Gastrocnemius medialis (tissue), 4 donors: ENCODE measurements around the gene CACUL1. TPM values are rescaled to one million over a fixed set of nuclear protein-coding genes. Genes with fewer than 3 reads are reported as not detected.

Experiments used
- ATAC-seq, 2 donors: fragments of 150-250 bp; one replicate each; pipeline ENCODE4 v1.9.1; 2016
- DNase-seq, 2 donors: peaks; one replicate each; pipeline ENCODE4 v3.0.0-alpha.2; 2019
- H3K27ac ChIP-seq, 4 donors: fragments of 200-600 bp; sonication (generic); 1 replicate in 1 of 4; 2 replicates in 3 of 4; pipeline ENCODE4 v1.5.1; 2016 to 2018; ENCODE audit warnings: mild to moderate bottlenecking in 2 of 4, moderate library complexity in 1 of 4
- H3K27me3 ChIP-seq, 3 donors: fragments of 200-600 bp; sonication (generic) in 2 of 3; 1 replicate in 1 of 3; 2 replicates in 2 of 3; pipeline versions ENCODE4 v1.5.1 to v1.6.0; 2016 to 2019; ENCODE audit warnings: mild to moderate bottlenecking in 1 of 3, moderate library complexity in 1 of 3
- H3K36me3 ChIP-seq, 2 donors: fragments of 200-600 bp; sonication (generic) in 1 of 2; one replicate each; pipeline ENCODE4 v1.5.1; 2017 to 2018
- H3K4me1 ChIP-seq, 2 donors: fragments of 200-600 bp; sonication (generic) in 1 of 2; one replicate each; pipeline ENCODE4 v1.5.1; 2016 to 2017; ENCODE audit warnings: mild to moderate bottlenecking in 2 of 2
- H3K4me3 ChIP-seq, 4 donors: fragments of 200-600 bp; sonication (generic) in 3 of 4; 1 replicate in 1 of 4; 2 replicates in 3 of 4; pipeline ENCODE4 v1.5.1; 2016 to 2019; ENCODE audit warnings: mild to moderate bottlenecking in 2 of 4
- H3K9me3 ChIP-seq, 3 donors: fragments of 200-600 bp; sonication (generic) in 2 of 3; 1 replicate in 1 of 3; 2 replicates in 2 of 3; pipeline ENCODE4 v1.5.1; 2016 to 2019
- POLR2A ChIP-seq, 2 donors: fragments of 450-650 bp; IDR thresholded peaks; one replicate each; pipeline ENCODE4 v1.6.1; 2017; ENCODE audit warnings: antibody characterized with exemption in 2 of 2, mild to moderate bottlenecking in 2 of 2, moderate library complexity in 2 of 2
- in situ Hi-C, 4 donors: fragments of 200-750 bp; cut with MboI; loops; one replicate each; pipeline versions ENCODE4 v1.15.0 to v1.8.0; 2017; ENCODE audit warnings: low sequenced_read_pairs in 4 of 4
- intact Hi-C: fragments of 100-400 bp; cut with DNase I; formaldehyde crosslinking; loops from one replicate; pipeline ENCODE4 v1.15.1; 2023; ENCODE audit warnings: low total_unique reads
- total RNA-seq, 4 donors: library from RNA; depleted of rRNA; stranded (reverse); fragments of >200 nt; gene quantifications; one replicate each; pipeline versions ENCODE4 v1.1.0 to v1.2.3, GENCODE V29; 2016
- TF ChIP-seq, protein P1 (sequence below), 5 experiments: fragments of 450-650 bp in 3 of 5; fragments of 200-600 bp in 2 of 5; sonication (generic) in 2 of 5; IDR thresholded peaks in 4 of 5; conservative IDR thresholded peaks in 1 of 5; 1 replicate in 4 of 5; 2 replicates in 1 of 5; pipeline ENCODE4 v1.5.1; 2016 to 2019; ENCODE audit warnings: antibody characterized with exemption in 5 of 5, mild to moderate bottlenecking in 3 of 5, moderate library complexity in 3 of 5

CACUL1 gene
- total RNA-seq, 4 donors from 2014 or later: 28.5 to 59.5 (median 38.2) TPM

DNA sequence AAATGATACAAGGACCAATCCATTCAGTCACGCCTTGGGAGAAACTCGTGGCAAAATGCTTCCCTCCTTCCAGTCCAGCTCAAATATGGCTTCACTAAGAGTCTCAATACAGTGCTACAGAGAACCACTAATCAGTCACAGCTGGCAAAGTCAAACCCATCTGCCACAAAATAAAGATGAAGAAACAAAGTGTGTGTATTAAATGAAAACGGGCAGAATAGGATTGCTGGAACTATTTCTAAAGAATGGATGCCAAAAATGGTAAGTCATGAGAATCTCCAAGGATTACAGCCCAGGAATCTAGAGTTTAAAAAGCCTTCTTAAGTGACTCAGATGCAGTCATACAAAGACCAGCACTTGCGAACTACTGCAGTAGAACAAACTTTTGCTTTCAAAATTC is 61.9 kb downstream of the CACUL1 start:
- intact Hi-C loops (no loop called here), in situ Hi-C loops (no loop called here)
- no peaks in the 10 kb centered on the region for H3K9me3 ChIP-seq
- H3K36me3 ChIP-seq: peaks cover 0 to 7% of the 10 kb centered on the region in 2 donors
- DNase-seq (no peak), ATAC-seq (no peak)
- H3K27me3 ChIP-seq: no peaks in the 10 kb centered on the region
- H3K27ac ChIP-seq: no peak overlapping the region
- TF ChIP-seq POLR2A (IDR thresholded peaks at IDR 0.05): no peak
- TF ChIP-seq, protein P1, sequence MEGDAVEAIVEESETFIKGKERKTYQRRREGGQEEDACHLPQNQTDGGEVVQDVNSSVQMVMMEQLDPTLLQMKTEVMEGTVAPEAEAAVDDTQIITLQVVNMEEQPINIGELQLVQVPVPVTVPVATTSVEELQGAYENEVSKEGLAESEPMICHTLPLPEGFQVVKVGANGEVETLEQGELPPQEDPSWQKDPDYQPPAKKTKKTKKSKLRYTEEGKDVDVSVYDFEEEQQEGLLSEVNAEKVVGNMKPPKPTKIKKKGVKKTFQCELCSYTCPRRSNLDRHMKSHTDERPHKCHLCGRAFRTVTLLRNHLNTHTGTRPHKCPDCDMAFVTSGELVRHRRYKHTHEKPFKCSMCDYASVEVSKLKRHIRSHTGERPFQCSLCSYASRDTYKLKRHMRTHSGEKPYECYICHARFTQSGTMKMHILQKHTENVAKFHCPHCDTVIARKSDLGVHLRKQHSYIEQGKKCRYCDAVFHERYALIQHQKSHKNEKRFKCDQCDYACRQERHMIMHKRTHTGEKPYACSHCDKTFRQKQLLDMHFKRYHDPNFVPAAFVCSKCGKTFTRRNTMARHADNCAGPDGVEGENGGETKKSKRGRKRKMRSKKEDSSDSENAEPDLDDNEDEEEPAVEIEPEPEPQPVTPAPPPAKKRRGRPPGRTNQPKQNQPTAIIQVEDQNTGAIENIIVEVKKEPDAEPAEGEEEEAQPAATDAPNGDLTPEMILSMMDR (IDR thresholded peaks at IDR 0.05 in 4 of 5, conservative IDR thresholded peaks at IDR 0.05 in 1 of 5): no peak
- peaks cover 0 to 3% of the 10 kb centered on the region in 2 donors for H3K4me1 ChIP-seq
- no peak overlapping the region for H3K4me3 ChIP-seq

DNA sequence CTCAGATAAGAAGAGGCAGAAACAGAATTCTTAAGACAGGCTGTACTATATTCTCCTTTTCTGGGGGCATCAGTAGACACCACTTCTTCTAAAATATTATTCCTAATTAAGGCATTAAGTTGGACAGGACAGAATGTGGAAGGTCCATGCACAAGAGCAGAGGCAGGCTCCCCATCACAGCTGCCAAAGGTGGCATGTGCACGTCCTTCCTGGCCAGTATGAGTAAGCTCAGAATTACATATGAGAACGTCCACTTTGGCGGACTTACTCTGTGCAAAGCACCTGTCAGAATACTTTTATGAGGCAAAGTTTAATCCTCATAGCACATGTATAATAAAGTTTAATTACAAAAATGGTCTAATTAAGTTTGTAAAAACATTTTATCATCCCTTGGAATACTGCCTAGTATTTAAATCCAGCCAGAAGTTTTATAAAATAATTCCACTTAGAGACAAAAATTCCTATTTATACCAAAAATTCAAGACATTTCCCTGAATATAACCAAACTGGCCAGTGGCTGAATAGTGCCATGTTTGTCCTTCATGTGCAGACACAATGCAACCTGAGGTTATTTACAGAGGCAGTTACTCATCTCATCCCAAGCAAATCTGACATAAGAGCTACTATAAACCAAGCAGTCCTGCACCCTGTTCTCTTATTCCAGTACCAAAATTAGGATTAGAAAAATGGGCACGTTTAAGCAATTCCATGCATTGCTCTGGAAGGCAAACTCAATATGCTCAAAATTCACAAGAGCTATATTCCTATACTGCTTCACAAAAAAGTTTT is 65.5 kb downstream of the CACUL1 start:
- H3K36me3 ChIP-seq: peaks cover 0 to 28% of the 10 kb centered on the region in 2 donors
- ATAC-seq (no peak), DNase-seq (no peak)
- H3K27me3 ChIP-seq: no peaks in the 10 kb centered on the region
- TF ChIP-seq, protein P1 (IDR thresholded peaks at IDR 0.05 in 4 of 5, conservative IDR thresholded peaks at IDR 0.05 in 1 of 5): no peak
- TF ChIP-seq POLR2A (IDR thresholded peaks at IDR 0.05): no peak
- in situ Hi-C loops: no loop called here
- no peaks in the 10 kb centered on the region for H3K9me3 ChIP-seq
- no peak overlapping the region for H3K27ac ChIP-seq
- intact Hi-C loops: no loop called here
- no peak overlapping the region for H3K4me3 ChIP-seq
- H3K4me1 ChIP-seq: peaks cover 0 to 3% of the 10 kb centered on the region in 2 donors

DNA sequence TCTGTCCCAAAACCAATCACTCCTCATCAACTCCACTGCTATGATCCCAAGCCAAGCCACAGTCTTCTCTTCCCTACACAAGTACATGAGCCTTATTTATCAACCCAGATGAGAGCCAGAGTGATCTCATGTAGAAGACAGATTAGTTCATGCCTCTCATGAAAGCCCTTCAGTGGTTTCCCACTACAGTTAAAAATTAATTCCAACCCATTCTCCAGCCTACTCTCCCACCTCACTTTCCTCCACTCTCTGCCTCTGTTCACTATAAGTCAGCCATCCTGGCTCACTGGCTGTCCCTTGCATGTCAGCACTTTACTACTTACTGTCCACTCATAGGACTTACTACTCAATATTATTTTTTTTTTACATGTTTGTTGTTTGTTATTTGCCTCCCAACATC is 67.3 kb downstream of the CACUL1 start:
- no peak for ATAC-seq
- DNase-seq: no peak
- H3K27me3 ChIP-seq: no peaks in the 10 kb centered on the region
- peaks cover 0 to 32% of the 10 kb centered on the region in 2 donors for H3K36me3 ChIP-seq
- H3K4me3 ChIP-seq: no peak overlapping the region
- in situ Hi-C loops: no loop called here
- peaks cover 0 to 3% of the 10 kb centered on the region in 2 donors for H3K4me1 ChIP-seq
- H3K27ac ChIP-seq: no peak overlapping the region
- intact Hi-C loops: no loop called here
- no peaks in the 10 kb centered on the region for H3K9me3 ChIP-seq
- no peak for TF ChIP-seq POLR2A (IDR thresholded peaks at IDR 0.05)
- TF ChIP-seq, protein P1 (IDR thresholded peaks at IDR 0.05 in 4 of 5, conservative IDR thresholded peaks at IDR 0.05 in 1 of 5): no peak

DNA sequence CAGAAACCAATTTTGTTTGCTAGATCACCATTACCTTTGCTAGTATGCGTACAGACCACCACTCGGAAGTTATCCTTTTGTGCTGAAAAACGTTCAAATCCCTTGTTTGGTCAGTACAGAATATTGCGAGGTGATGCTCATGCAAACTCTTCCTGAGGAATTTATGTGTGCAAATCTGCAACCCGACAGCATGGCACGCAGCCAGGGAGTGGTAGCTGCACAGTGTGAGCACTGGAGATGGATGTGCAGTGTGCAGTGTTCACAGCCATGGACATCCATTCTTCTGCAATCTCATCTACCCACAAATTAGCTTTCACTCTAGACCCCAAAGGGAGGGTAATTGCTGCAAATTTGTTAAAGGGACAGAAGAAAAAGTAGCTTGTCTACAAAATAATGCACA is 72.2 kb downstream of the CACUL1 start:
- no peak for TF ChIP-seq POLR2A (IDR thresholded peaks at IDR 0.05)
- TF ChIP-seq, protein P1 (IDR thresholded peaks at IDR 0.05 in 4 of 5, conservative IDR thresholded peaks at IDR 0.05 in 1 of 5): no peak
- no peaks in the 10 kb centered on the region for H3K4me1 ChIP-seq
- peaks cover 0 to 50% of the 10 kb centered on the region in 2 donors for H3K36me3 ChIP-seq
- H3K4me3 ChIP-seq: no peak overlapping the region
- in situ Hi-C loops: no loop called here
- no peak overlapping the region for H3K27ac ChIP-seq
- DNase-seq (no peak), ATAC-seq (no peak)
- H3K9me3 ChIP-seq: no peaks in the 10 kb centered on the region
- intact Hi-C loops: no loop called here
- H3K27me3 ChIP-seq: no peaks in the 10 kb centered on the region
